ENCODE measurements around the gene GRIN2C. TPM values are rescaled to one million over a fixed set of nuclear protein-coding genes. Genes with fewer than 3 reads are reported as not detected.

Gene GRIN2C
- total RNA-seq, 1 experiment from 2014 or later: not detected

DNA sequence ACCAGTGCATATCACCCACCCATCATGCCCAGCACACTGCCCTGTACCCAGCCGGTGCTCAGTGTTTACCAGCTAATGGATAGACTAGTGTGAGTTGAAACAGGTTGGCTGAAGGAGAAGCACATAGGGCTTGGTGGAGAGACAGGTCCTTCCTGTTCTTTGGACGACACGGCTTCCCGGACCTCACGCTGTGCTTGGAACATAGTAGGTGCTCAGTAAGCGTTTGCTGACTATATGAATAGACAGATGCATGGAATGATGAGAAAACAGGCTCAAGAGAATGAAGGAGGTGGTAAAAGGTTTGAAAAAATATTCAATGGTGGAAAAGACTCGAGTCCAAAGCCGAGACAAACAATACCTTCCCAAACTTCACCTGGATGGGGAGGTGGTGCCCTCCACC, 40.5 kb upstream of the GRIN2C start:
- Histone ChIP-seq H3K79me2 (ENCODE audit: low read length) (no peaks in the 10 kb centered on the region), H3K27ac (ENCODE audit: low read length) (no peak overlapping the region), H2AFZ (ENCODE audit: low read length) (no peak overlapping the region), H3K4me1 (ENCODE audit: low read length) (no peaks in the 10 kb centered on the region), H4K20me1 (ENCODE audit: insufficient read depth, low read depth, low read length) (no peaks in the 10 kb centered on the region), H3K36me3 (ENCODE audit: insufficient read depth, low read length) (no peaks in the 10 kb centered on the region), H3K9me2 (replicated peaks; ENCODE audit: insufficient read depth, low read length) (no peaks in the 10 kb centered on the region), H3K9me3 (ENCODE audit: low read length) (no peaks in the 10 kb centered on the region), H3K4me3 (ENCODE audit: low read length) (no peak overlapping the region), H3K4me2 (ENCODE audit: low read depth, low read length, poor library complexity, severe bottlenecking) (no peak overlapping the region), H3K9ac (ENCODE audit: low read length) (no peak overlapping the region), H3K27me3 (ENCODE audit: low read length) (no peaks in the 10 kb centered on the region)
- no peak for DNase-seq

DNA sequence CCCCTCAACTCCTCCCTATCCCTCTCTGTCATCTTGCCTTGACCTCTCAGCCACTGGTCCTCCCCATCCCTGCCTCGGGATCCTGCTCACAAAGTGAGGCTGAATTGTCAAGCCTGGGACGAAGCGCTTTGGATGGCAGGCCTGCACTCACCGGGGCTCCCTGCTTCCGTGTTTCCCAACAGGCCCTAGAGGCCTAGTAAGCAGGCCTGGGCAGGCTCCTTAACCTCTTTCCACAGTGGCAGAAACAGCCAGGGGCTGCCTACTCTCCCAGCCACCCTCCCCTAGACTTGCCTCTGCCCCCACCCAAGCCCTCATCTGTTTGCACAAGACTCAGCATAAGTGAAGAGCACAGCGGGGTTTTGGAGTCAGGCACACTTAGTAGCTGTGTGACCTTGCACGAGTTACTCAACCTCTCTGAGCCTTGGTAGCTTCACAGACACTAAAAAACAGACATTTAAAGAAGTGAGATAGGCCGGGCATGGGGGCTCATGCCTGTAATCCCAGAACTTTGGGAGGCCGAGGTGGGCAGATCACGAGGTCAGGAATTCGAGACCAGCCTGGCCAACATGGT, 38.8 kb upstream of the GRIN2C start:
- H3K79me2 ChIP-seq (ENCODE audit: low read length): no peaks in the 10 kb centered on the region
- no peak overlapping the region for H3K27ac ChIP-seq (ENCODE audit: low read length)
- H3K4me2 ChIP-seq (ENCODE audit: low read depth, low read length, poor library complexity, severe bottlenecking): no peak overlapping the region
- no peaks in the 10 kb centered on the region for H3K36me3 ChIP-seq (ENCODE audit: insufficient read depth, low read length)
- no peak overlapping the region for H3K9ac ChIP-seq (ENCODE audit: low read length)
- DNase-seq: no peak
- H2AFZ ChIP-seq (ENCODE audit: low read length): no peak overlapping the region
- no peak overlapping the region for H3K4me3 ChIP-seq (ENCODE audit: low read length)
- no peaks in the 10 kb centered on the region for H3K4me1 ChIP-seq (ENCODE audit: low read length)
- H3K9me3 ChIP-seq (ENCODE audit: low read length): no peaks in the 10 kb centered on the region
- H3K9me2 ChIP-seq (replicated peaks; ENCODE audit: insufficient read depth, low read length): no peaks in the 10 kb centered on the region
- H3K27me3 ChIP-seq (ENCODE audit: low read length): no peaks in the 10 kb centered on the region
- no peaks in the 10 kb centered on the region for H4K20me1 ChIP-seq (ENCODE audit: insufficient read depth, low read depth, low read length)

DNA sequence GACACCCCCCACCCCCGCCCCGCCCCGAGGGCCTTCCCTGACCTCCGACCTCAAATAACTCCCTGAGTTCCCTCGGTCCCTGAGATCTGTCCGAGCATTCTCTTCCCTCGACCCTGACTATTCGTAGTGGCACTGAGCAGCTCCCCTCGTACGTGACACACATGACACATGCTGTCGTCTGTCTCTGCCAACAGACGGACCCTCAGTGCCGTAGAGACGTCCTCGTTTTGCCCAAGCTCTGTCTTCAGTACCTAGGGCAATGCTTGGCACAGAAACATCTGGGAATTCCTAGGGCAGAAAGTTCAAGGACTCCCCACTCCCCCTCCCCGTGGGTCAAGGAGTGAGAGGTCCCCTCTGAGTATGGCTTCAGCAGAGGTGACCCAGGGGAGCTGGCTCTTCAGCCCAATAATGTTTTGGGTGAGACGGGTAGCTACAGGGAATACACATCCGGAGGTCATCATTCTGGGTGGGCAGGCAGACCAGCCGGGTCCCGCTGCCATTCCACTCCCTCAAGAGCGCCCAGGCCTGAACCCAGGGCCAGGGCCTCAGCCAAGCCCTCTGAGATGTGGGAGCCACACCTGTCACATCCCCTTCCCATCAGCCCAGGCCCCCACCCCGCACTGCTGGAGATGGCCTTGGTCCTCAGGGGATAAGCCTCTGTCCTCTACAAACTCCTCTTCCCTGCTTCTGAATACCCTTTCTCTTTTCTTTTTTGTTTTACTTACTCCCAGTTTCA, 34.4 kb upstream of the GRIN2C start:
- H3K36me3 ChIP-seq (ENCODE audit: insufficient read depth, low read length): no peaks in the 10 kb centered on the region
- H3K4me3 ChIP-seq (ENCODE audit: low read length): no peak overlapping the region
- no peak overlapping the region for H3K9ac ChIP-seq (ENCODE audit: low read length)
- DNase-seq: no peak
- H3K27ac ChIP-seq (ENCODE audit: low read length): no peak overlapping the region
- no peak overlapping the region for H3K4me2 ChIP-seq (ENCODE audit: low read depth, low read length, poor library complexity, severe bottlenecking)
- no peaks in the 10 kb centered on the region for H3K9me2 ChIP-seq (replicated peaks; ENCODE audit: insufficient read depth, low read length)
- H3K27me3 ChIP-seq (ENCODE audit: low read length): no peaks in the 10 kb centered on the region
- H2AFZ ChIP-seq (ENCODE audit: low read length): no peak overlapping the region
- H3K9me3 ChIP-seq (ENCODE audit: low read length): no peaks in the 10 kb centered on the region
- H3K4me1 ChIP-seq (ENCODE audit: low read length): no peaks in the 10 kb centered on the region
- H3K79me2 ChIP-seq (ENCODE audit: low read length): no peaks in the 10 kb centered on the region
- no peaks in the 10 kb centered on the region for H4K20me1 ChIP-seq (ENCODE audit: insufficient read depth, low read depth, low read length)

DNA sequence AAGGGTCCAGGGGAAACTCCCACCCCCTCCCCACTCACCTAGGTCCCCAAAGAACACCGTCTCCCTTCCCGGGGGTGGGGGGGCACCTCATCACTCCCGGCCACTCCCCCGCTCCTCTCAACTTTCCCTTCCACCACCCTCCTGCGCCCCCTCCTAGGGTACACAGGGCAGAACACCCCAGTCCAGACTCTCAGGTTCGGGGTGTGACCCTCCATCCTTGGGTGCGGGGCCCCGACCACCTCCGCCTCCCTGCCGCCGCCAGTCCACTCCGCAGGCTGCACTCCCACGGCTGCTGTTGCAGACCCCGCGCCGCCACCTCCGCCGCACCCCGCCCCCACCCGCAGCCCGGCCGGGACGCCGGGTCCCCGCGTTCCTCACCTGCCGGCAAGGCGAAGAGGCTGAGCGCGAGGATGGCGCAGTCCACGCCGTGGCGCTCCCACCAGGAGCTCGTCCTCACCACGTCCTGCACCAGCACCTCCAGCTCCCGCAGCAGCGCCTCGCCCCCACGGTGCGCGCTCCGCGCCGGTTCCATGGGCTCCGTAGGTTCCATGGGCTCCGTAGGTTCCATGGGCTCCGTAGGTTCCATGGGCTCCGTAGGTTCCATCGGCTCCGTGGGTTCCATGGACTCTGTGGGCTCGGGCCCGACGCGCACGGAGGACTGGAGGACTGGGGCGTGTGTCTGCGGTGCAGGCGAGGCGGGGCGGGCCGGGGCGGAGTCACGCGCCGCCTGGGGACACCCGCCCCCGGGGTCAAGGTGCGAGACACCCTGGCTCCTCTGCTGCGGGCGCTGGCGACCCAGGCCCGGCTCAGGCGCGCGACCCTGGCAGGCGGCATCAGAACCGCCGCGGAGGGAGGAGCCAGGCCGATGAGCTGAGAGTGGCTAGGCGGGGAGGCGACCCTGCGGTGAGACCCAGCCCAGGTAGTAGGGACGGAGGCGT, 33.6 kb upstream of the GRIN2C start, which contains the start of gene FADS6:
TSS of gene FADS6 (minus strand) at position 660 of the 938 bp plus-strand sequence. CDS start at position 622, 38 bp downstream.
- Histone ChIP-seq H3K4me2 (ENCODE audit: low read depth, low read length, poor library complexity, severe bottlenecking) (no peak within 1 kb of the TSS), H2AFZ (ENCODE audit: low read length) (no peak within 1 kb of the TSS), H3K9me2 (replicated peaks; ENCODE audit: insufficient read depth, low read length) (no peaks in the 10 kb centered on the region)

DNA sequence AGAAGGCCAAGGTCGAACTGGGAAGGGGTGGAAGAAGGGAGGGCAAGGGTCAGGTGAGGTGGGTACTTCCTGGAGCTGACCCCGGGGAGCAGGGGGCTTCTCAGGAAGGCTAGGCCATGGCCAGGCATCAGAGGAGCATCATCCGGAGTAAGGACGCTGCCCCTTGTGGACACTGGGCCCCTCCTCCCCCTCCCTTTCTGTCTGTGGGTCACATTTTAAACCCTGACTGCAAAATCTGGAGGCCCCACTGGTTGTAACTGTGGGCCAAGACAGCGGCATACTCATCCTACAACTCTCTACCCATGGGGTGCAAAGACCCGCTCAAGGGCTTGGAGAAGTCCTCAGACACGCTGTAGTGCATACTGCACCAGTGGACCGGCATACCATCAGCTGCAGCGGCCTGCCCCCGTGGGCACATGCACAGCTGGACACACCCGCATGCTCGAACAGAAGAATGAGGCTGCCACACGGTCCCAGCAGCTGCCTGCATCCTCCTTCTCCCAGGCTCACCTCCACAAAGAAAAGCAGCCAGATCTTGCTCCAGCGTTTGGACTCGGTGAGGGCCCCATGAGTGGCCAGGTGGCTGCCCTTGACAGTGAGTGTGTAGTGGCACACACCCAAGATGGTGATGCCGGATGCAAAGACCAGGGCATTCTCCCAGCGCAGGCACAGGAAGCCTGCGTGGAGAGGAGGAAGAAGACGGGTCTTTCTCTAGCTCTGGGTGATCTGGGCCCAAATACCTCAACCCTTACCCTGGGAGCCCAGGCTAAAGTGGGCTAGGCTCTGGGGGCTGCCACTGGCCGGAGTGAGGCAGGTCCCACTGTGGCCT, 32.5 kb upstream of the GRIN2C start:
- H4K20me1 ChIP-seq (ENCODE audit: insufficient read depth, low read depth, low read length): no peaks in the 10 kb centered on the region
- H2AFZ ChIP-seq (ENCODE audit: low read length): no peak overlapping the region
- H3K9me2 ChIP-seq (replicated peaks; ENCODE audit: insufficient read depth, low read length): no peaks in the 10 kb centered on the region
- no peaks in the 10 kb centered on the region for H3K4me1 ChIP-seq (ENCODE audit: low read length)
- no peak overlapping the region for H3K4me2 ChIP-seq (ENCODE audit: low read depth, low read length, poor library complexity, severe bottlenecking)
- H3K27ac ChIP-seq (ENCODE audit: low read length): no peak overlapping the region
- no peaks in the 10 kb centered on the region for H3K9me3 ChIP-seq (ENCODE audit: low read length)
- H3K79me2 ChIP-seq (ENCODE audit: low read length): no peaks in the 10 kb centered on the region
- no peak overlapping the region for H3K4me3 ChIP-seq (ENCODE audit: low read length)
- no peak for DNase-seq
- H3K27me3 ChIP-seq (ENCODE audit: low read length): no peaks in the 10 kb centered on the region
- H3K9ac ChIP-seq (ENCODE audit: low read length): no peak overlapping the region
- H3K36me3 ChIP-seq (ENCODE audit: insufficient read depth, low read length): no peaks in the 10 kb centered on the region

More for the DNA sequence above, 33.6 kb upstream of the GRIN2C start, which contains the start of gene FADS6:
- H4K20me1 ChIP-seq (ENCODE audit: insufficient read depth, low read depth, low read length): no peaks in the 10 kb centered on the region
- H3K27ac ChIP-seq (ENCODE audit: low read length): no peak within 1 kb of the TSS
- no peak within 1 kb of the TSS for H3K4me3 ChIP-seq (ENCODE audit: low read length)
- H3K27me3 ChIP-seq (ENCODE audit: low read length): no peaks in the 10 kb centered on the region
- H3K79me2 ChIP-seq (ENCODE audit: low read length): no peaks in the 10 kb centered on the region
- H3K9ac ChIP-seq (ENCODE audit: low read length): no peak within 1 kb of the TSS
- DNase-seq: no peak
- no peaks in the 10 kb centered on the region for H3K9me3 ChIP-seq (ENCODE audit: low read length)
- no peaks in the 10 kb centered on the region for H3K4me1 ChIP-seq (ENCODE audit: low read length)
- H3K36me3 ChIP-seq (ENCODE audit: insufficient read depth, low read length): no peaks in the 10 kb centered on the region

GRCh38 chr17:74890554-74890953, 30.9 kb upstream of the GRIN2C start:
- no peaks in the 10 kb centered on the region for H3K9me2 ChIP-seq (replicated peaks; ENCODE audit: insufficient read depth, low read length)
- DNase-seq: no peak
- no peak overlapping the region for H3K27ac ChIP-seq (ENCODE audit: low read length)
- H3K9ac ChIP-seq (ENCODE audit: low read length): no peak overlapping the region
- no peaks in the 10 kb centered on the region for H4K20me1 ChIP-seq (ENCODE audit: insufficient read depth, low read depth, low read length)
- no peaks in the 10 kb centered on the region for H3K36me3 ChIP-seq (ENCODE audit: insufficient read depth, low read length)
- no peak overlapping the region for H2AFZ ChIP-seq (ENCODE audit: low read length)
- H3K27me3 ChIP-seq (ENCODE audit: low read length): no peaks in the 10 kb centered on the region
- no peaks in the 10 kb centered on the region for H3K79me2 ChIP-seq (ENCODE audit: low read length)
- H3K9me3 ChIP-seq (ENCODE audit: low read length): no peaks in the 10 kb centered on the region
- no peak overlapping the region for H3K4me3 ChIP-seq (ENCODE audit: low read length)
- no peaks in the 10 kb centered on the region for H3K4me1 ChIP-seq (ENCODE audit: low read length)
- H3K4me2 ChIP-seq (ENCODE audit: low read depth, low read length, poor library complexity, severe bottlenecking): no peak overlapping the region

GRCh38 chr17:74888469-74888868, 28.8 kb upstream of the GRIN2C start:
- no peak for DNase-seq
- Histone ChIP-seq H3K4me2 (ENCODE audit: low read depth, low read length, poor library complexity, severe bottlenecking) (no peak overlapping the region), H3K4me3 (ENCODE audit: low read length) (no peak overlapping the region), H3K36me3 (ENCODE audit: insufficient read depth, low read length) (no peaks in the 10 kb centered on the region), H3K9me2 (replicated peaks; ENCODE audit: insufficient read depth, low read length) (no peaks in the 10 kb centered on the region), H3K9ac (ENCODE audit: low read length) (no peak overlapping the region), H2AFZ (ENCODE audit: low read length) (no peak overlapping the region), H3K27me3 (ENCODE audit: low read length) (no peaks in the 10 kb centered on the region), H4K20me1 (ENCODE audit: insufficient read depth, low read depth, low read length) (no peaks in the 10 kb centered on the region), H3K9me3 (ENCODE audit: low read length) (no peaks in the 10 kb centered on the region), H3K27ac (ENCODE audit: low read length) (no peak overlapping the region), H3K79me2 (ENCODE audit: low read length) (no peaks in the 10 kb centered on the region), H3K4me1 (ENCODE audit: low read length) (no peaks in the 10 kb centered on the region)
